ENCODE data around the gene ZNF335. TPM values are rescaled to one million over a fixed set of nuclear protein-coding genes. Genes with fewer than 3 reads are reported as not detected.

The ZNF335 gene
- total and polyA plus RNA-seq, 2 of the 13 experiments (the other 11 are each of a cell fraction or from before 2014, with no cell fraction given) = 9.7 to 13.7 TPM

- no peak for TF ChIP-seq MLXIP (CRISPR knock-in tag; IDR thresholded peaks at IDR 0.05; ENCODE audit: borderline replicate concordance)
- TF ChIP-seq ZNF446 (CRISPR knock-in tag; IDR thresholded peaks at IDR 0.05) = no peak
- TF ChIP-seq REST (IDR thresholded peaks at IDR 0.05; ENCODE audit: borderline replicate concordance in 1 of 2, low read depth in 1 of 2, low read length in 2 of 2) = no peak
- TF ChIP-seq ZNF253 (CRISPR knock-in tag; IDR thresholded peaks at IDR 0.05; ENCODE audit: borderline replicate concordance) = no peak
- no peak for TF ChIP-seq ZNF891 (CRISPR knock-in tag; IDR thresholded peaks at IDR 0.05)
- TF ChIP-seq ZNF563 (CRISPR knock-in tag; IDR thresholded peaks at IDR 0.05) = no peak
- TF ChIP-seq PRPF4 (IDR thresholded peaks at IDR 0.05; ENCODE audit: low read depth, low read length, poor library complexity, severe bottlenecking) = no peak
- no peak for TF ChIP-seq POLR2AphosphoS2 (IDR thresholded peaks at IDR 0.05; ENCODE audit: low read depth, low read length)
- no peak for TF ChIP-seq ZFAT (CRISPR knock-in tag; conservative IDR thresholded peaks at IDR 0.05)
- no peak for TF ChIP-seq GATAD1 (CRISPR knock-in tag; IDR thresholded peaks at IDR 0.05)
- no peak for TF ChIP-seq HMGXB4 (CRISPR knock-in tag; IDR thresholded peaks at IDR 0.05; ENCODE audit: borderline replicate concordance in 1 of 2, low read depth in 1 of 2)
- no peak for TF ChIP-seq POGZ (CRISPR knock-in tag; IDR thresholded peaks at IDR 0.05)
- TF ChIP-seq USF2 (IDR thresholded peaks at IDR 0.05; ENCODE audit: low read depth, low read length) = no peak
- TF ChIP-seq USF2 (CRISPR knock-in tag; IDR thresholded peaks at IDR 0.05; ENCODE audit: borderline replicate concordance) = no peak
- TF ChIP-seq ZNF343 (CRISPR knock-in tag; IDR thresholded peaks at IDR 0.05) = no peak
- TF ChIP-seq ZNF451 (CRISPR knock-in tag; IDR thresholded peaks at IDR 0.05) = no peak
- TF ChIP-seq HOXA3 (CRISPR knock-in tag; IDR thresholded peaks at IDR 0.05) = no peak
- no peak for TF ChIP-seq ZNF780A (CRISPR knock-in tag; IDR thresholded peaks at IDR 0.05)
These were observed 2.9 kb downstream of the ZNF335 start (continued) for GRCh38 chr20:45968801-45969711.

Data from HepG2 (cell line).